NCI-H2107 treated with DMSO at 0.1 percent for 48 hours (cell line): ENCODE data around the gene VPS9D1.
A peak's percentile ranks its signal among the peaks of the same experiment; 100 is the strongest.
"Not testable (repeated sequence)": the region's sequence is repeated elsewhere in the genome, so short reads cannot be mapped to it uniquely, and the experiment has no call there.

Experiments
- DNase-seq: peaks from one replicate; lab custom pipeline; 2025; ENCODE audit not compliant: unreplicated experiment; lab: John Stamatoyannopoulos, UW

Gene VPS9D1

GRCh38 chr16:89710709-89711564 is 9.8 kb downstream of the VPS9D1 start:
- DNase-seq = no peak

GRCh38 chr16:89709716-89710432 is 10.8 kb downstream of the VPS9D1 start:
- DNase-seq = no peak

- DNase-seq = no peak
Measured at GRCh38 chr16:89709166-89709565, 11.5 kb downstream of the VPS9D1 start.

- no peak for DNase-seq
Measured at GRCh38 chr16:89708481-89708931, 12.2 kb downstream of the VPS9D1 start.

GRCh38 chr16:89707695-89708094 is 13.0 kb downstream of the VPS9D1 start:
- DNase-seq = no peak

GRCh38 chr16:89706518-89707260 is 14.0 kb downstream of the VPS9D1 start:
- no peak for DNase-seq

GRCh38 chr16:89705006-89705405 is 15.7 kb downstream of the VPS9D1 start:
- DNase-seq = no peak

- no peak for DNase-seq
Measured at GRCh38 chr16:89704281-89704680, 16.4 kb downstream of the VPS9D1 start.

- peak; percentile 88 for DNase-seq
Measured at GRCh38 chr16:89701425-89702406, 19.0 kb downstream of the VPS9D1 start, which contains the start of gene SPATA2L. TSS of gene SPATA2L (minus strand) at chr16:89701705. CDS start at chr16:89701232, 473 bp downstream.

GRCh38 chr16:89700649-89701424 is 19.9 kb downstream of the VPS9D1 start:
- peak; percentile 18 for DNase-seq

GRCh38 chr16:89700100-89700648 is 20.5 kb downstream of the VPS9D1 start:
- peak; percentile 95 for DNase-seq

- not testable (repeated sequence) for DNase-seq
Measured at GRCh38 chr16:89699629-89700099, 21.0 kb downstream of the VPS9D1 start.

GRCh38 chr16:89698717-89699116 is 22.0 kb downstream of the VPS9D1 start:
- DNase-seq = not testable (repeated sequence)

- DNase-seq = no peak
Measured at GRCh38 chr16:89697616-89698331, 22.9 kb downstream of the VPS9D1 start.

- DNase-seq = peak; percentile 20
Measured at GRCh38 chr16:89697161-89697615, 23.5 kb downstream of the VPS9D1 start.

GRCh38 chr16:89696670-89697128 is 24.0 kb downstream of the VPS9D1 start:
- no peak for DNase-seq

GRCh38 chr16:89695875-89696669 is 24.6 kb downstream of the VPS9D1 start:
- no peak for DNase-seq
